ENCODE results near the gene RIPK4. TPM values are rescaled to one million over a fixed set of nuclear protein-coding genes. Genes with fewer than 3 reads are reported as not detected.
"Not testable (repeated sequence)": the region's sequence is repeated elsewhere in the genome, so short reads cannot be mapped to it uniquely, and the experiment has no call there.

The RIPK4 gene
- total RNA-seq, 1 experiment from 2014 or later: 16.5 TPM

GRCh38 chr21:41795726-41796125 is 28.9 kb upstream of the RIPK4 start:
- DNase-seq (ENCODE audit: low spot score): no peak

- DNase-seq (ENCODE audit: low spot score): no peak
Observed at GRCh38 chr21:41794600-41794999, 27.7 kb upstream of the RIPK4 start.

- no peak for DNase-seq (ENCODE audit: low spot score)
Observed at GRCh38 chr21:41792711-41793110, 25.9 kb upstream of the RIPK4 start.

- peak; percentile 91 for DNase-seq (ENCODE audit: low spot score)
Observed at GRCh38 chr21:41786509-41786987, 19.7 kb upstream of the RIPK4 start.

- DNase-seq (ENCODE audit: low spot score): not testable (repeated sequence)
Observed at GRCh38 chr21:41785262-41785661, 18.4 kb upstream of the RIPK4 start.

GRCh38 chr21:41784456-41785102 is 17.7 kb upstream of the RIPK4 start:
- DNase-seq (ENCODE audit: low spot score): no peak

- DNase-seq (ENCODE audit: low spot score): peak; percentile 91
Observed at GRCh38 chr21:41783476-41784180, 16.8 kb upstream of the RIPK4 start.

GRCh38 chr21:41781050-41781410 is 14.2 kb upstream of the RIPK4 start:
- no peak for DNase-seq (ENCODE audit: low spot score)

GRCh38 chr21:41780337-41781049 is 13.6 kb upstream of the RIPK4 start:
- no peak for DNase-seq (ENCODE audit: low spot score)

GRCh38 chr21:41779659-41780058 is 12.8 kb upstream of the RIPK4 start:
- DNase-seq (ENCODE audit: low spot score): no peak

GRCh38 chr21:41778930-41779600 is 12.2 kb upstream of the RIPK4 start:
- DNase-seq (ENCODE audit: low spot score): no peak

- DNase-seq (ENCODE audit: low spot score): peak; percentile 85
Observed at GRCh38 chr21:41777951-41778815, 11.3 kb upstream of the RIPK4 start.

GRCh38 chr21:41776778-41777177 is 9.9 kb upstream of the RIPK4 start:
- no peak for DNase-seq (ENCODE audit: low spot score)

- DNase-seq (ENCODE audit: low spot score): no peak
Observed at GRCh38 chr21:41775149-41775472, 8.3 kb upstream of the RIPK4 start.

- DNase-seq (ENCODE audit: low spot score): no peak
Observed at GRCh38 chr21:41774467-41775148, 7.8 kb upstream of the RIPK4 start.

- DNase-seq (ENCODE audit: low spot score): no peak
Observed at GRCh38 chr21:41772351-41773080, 5.7 kb upstream of the RIPK4 start.

- no peak for DNase-seq (ENCODE audit: low spot score)
Observed at GRCh38 chr21:41771625-41771945, 4.7 kb upstream of the RIPK4 start.

- no peak for DNase-seq (ENCODE audit: low spot score)
Observed at GRCh38 chr21:41770901-41771624, 4.2 kb upstream of the RIPK4 start.

GRCh38 chr21:41769933-41770332 is 3.1 kb upstream of the RIPK4 start:
- DNase-seq (ENCODE audit: low spot score): no peak

- no peak for DNase-seq (ENCODE audit: low spot score)
Observed at GRCh38 chr21:41769521-41769920, 2.7 kb upstream of the RIPK4 start.
